Endodermal cell (in vitro differentiated cells): ENCODE measurements around the gene PPM1L. TPM values are rescaled to one million over a fixed set of nuclear protein-coding genes. Genes with fewer than 3 reads are reported as not detected.

ENCODE experiments used
- DNase-seq: peaks from one replicate; pipeline ENCODE4 v3.0.0-alpha.2; 2017
- H3K27ac ChIP-seq: 2 replicates; pipeline ENCODE4 v1.5.1; 2013; ENCODE audit warnings: mild to moderate bottlenecking, low read depth, low read length, moderate library complexity
- H3K27me3 ChIP-seq: 2 replicates; pipeline ENCODE4 v1.6.1; 2013; ENCODE audit warnings: mild to moderate bottlenecking, low read length, moderate library complexity; ENCODE audit not compliant: insufficient read depth, control insufficient read depth, poor library complexity, severe bottlenecking
- H3K36me3 ChIP-seq: 2 replicates; pipeline ENCODE4 v1.7.0; 2013; ENCODE audit warnings: mild to moderate bottlenecking, low read length, moderate library complexity; ENCODE audit not compliant: control insufficient read depth, insufficient read depth
- H3K4me1 ChIP-seq: one replicate; pipeline ENCODE4 v1.7.0; 2013; ENCODE audit warnings: low read length; ENCODE audit not compliant: control insufficient read depth, insufficient read depth
- H3K4me3 ChIP-seq: 2 replicates; pipeline ENCODE4 v1.5.1; 2013; ENCODE audit warnings: mild to moderate bottlenecking, low read length, moderate library complexity
- H3K9ac ChIP-seq: 2 replicates; pipeline ENCODE4 v1.6.1; 2013; ENCODE audit warnings: mild to moderate bottlenecking, low read length, moderate library complexity; ENCODE audit not compliant: poor library complexity, severe bottlenecking; ENCODE audit errors: extremely low read depth
- H3K9me3 ChIP-seq: 2 replicates; pipeline ENCODE4 v1.6.1; 2013; ENCODE audit warnings: mild to moderate bottlenecking, low read length, moderate library complexity; ENCODE audit not compliant: control insufficient read depth
- H3K27ac Mint-ChIP-seq: 2 replicates; pipeline ENCODE4 v1.8.0; 2020; ENCODE audit warnings: mixed read lengths
- H3K27me3 Mint-ChIP-seq: 2 replicates; pipeline ENCODE4 v1.8.0; 2021; ENCODE audit warnings: mild to moderate bottlenecking, mixed read lengths; ENCODE audit not compliant: insufficient read depth
- H3K36me3 Mint-ChIP-seq: 2 replicates; pipeline ENCODE4 v1.8.0; 2020; ENCODE audit warnings: low read depth, mixed read lengths
- H3K4me1 Mint-ChIP-seq: 2 replicates; pipeline ENCODE4 v1.8.0; 2020; ENCODE audit warnings: mixed read lengths
- H3K4me3 Mint-ChIP-seq: 2 replicates; pipeline ENCODE4 v1.8.0; 2020; ENCODE audit warnings: mild to moderate bottlenecking, moderate library complexity, mixed read lengths
- H3K9me3 Mint-ChIP-seq: 2 replicates; pipeline ENCODE4 v1.8.0; 2020; ENCODE audit warnings: mild to moderate bottlenecking, mixed read lengths
- whole genome bisulfite sequencing, 2 experiments: methylation state at CpG; one replicate each; pipeline versions ENCODE4 v1.1.5 to v1.1.7; 2013; ENCODE audit warnings: missing lambda C conversion rate in 2 of 2, mixed read lengths in 1 of 2; ENCODE audit not compliant: insufficient coverage in 1 of 2, insufficient read length in 1 of 2; 5-methylcytosine and 5-hydroxymethylcytosine counted together
- total RNA-seq, 2 donors: library from RNA; stranded (reverse); fragmentation: NEBNext Ultra II Directional in 1 of 2; extraction: Animal tissue kit (Norgen Biotek cat#: 25700) in 1 of 2; gene quantifications; 2 replicates in 1 of 2; 3 replicates in 1 of 2; pipeline ENCODE4 v1.2.1, GENCODE V29; 2021
- TF ChIP-seq, protein P1 (sequence below): fragments of 200-600 bp; sonication (generic); conservative IDR thresholded peaks from 2 replicates; pipeline ENCODE4 v1.5.0; 2021; ENCODE audit warnings: antibody characterized with exemption, mild to moderate bottlenecking

Gene PPM1L
- total RNA-seq, 2 donors from 2014 or later = 1.6 to 3.3 TPM

DNA sequence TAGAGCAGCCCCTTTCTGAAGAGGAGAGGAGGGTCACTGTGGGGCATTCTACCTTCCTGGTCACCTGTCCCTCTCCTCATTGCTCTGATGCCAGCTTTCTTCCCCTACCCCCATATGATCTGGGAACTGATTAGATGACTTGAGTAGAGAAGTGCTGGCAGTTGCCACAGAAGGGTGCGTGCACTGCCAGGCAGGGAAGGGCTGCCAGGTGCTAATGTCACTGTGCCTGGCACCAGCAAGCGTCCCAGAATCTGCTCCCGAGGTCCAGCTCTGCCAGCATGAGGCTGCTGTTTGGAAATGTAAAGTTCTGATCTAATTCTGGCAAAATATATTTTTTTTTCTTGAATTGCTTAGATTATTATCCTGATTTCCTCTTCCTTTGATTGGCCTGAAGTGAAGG lies 52.8 kb downstream of the PPM1L start:
- H3K27ac ChIP-seq = no peak overlapping the region
- no peaks in the 10 kb centered on the region for H3K27me3 Mint-ChIP-seq
- H3K9me3 Mint-ChIP-seq = no peaks in the 10 kb centered on the region
- no peaks in the 10 kb centered on the region for H3K36me3 Mint-ChIP-seq
- TF ChIP-seq, protein P1, sequence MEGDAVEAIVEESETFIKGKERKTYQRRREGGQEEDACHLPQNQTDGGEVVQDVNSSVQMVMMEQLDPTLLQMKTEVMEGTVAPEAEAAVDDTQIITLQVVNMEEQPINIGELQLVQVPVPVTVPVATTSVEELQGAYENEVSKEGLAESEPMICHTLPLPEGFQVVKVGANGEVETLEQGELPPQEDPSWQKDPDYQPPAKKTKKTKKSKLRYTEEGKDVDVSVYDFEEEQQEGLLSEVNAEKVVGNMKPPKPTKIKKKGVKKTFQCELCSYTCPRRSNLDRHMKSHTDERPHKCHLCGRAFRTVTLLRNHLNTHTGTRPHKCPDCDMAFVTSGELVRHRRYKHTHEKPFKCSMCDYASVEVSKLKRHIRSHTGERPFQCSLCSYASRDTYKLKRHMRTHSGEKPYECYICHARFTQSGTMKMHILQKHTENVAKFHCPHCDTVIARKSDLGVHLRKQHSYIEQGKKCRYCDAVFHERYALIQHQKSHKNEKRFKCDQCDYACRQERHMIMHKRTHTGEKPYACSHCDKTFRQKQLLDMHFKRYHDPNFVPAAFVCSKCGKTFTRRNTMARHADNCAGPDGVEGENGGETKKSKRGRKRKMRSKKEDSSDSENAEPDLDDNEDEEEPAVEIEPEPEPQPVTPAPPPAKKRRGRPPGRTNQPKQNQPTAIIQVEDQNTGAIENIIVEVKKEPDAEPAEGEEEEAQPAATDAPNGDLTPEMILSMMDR = no peak
- no peaks in the 10 kb centered on the region for H3K36me3 ChIP-seq
- peaks cover 7% of the 10 kb centered on the region for H3K4me1 Mint-ChIP-seq
- peaks cover 5% of the 10 kb centered on the region for H3K4me1 ChIP-seq
- H3K9me3 ChIP-seq = no peaks in the 10 kb centered on the region
- no peak overlapping the region for H3K4me3 Mint-ChIP-seq
- H3K4me3 ChIP-seq = no peak overlapping the region
- 94% methylated on average over 3 of the region's 3 CpGs; no CpG with 5 or more reads in 1 of the 2 experiments for WGBS, 2 experiments
- peaks cover 8% of the 10 kb centered on the region for H3K27me3 ChIP-seq
- no peak overlapping the region for H3K27ac Mint-ChIP-seq
- no peak for DNase-seq
- H3K9ac ChIP-seq = no peak overlapping the region

DNA sequence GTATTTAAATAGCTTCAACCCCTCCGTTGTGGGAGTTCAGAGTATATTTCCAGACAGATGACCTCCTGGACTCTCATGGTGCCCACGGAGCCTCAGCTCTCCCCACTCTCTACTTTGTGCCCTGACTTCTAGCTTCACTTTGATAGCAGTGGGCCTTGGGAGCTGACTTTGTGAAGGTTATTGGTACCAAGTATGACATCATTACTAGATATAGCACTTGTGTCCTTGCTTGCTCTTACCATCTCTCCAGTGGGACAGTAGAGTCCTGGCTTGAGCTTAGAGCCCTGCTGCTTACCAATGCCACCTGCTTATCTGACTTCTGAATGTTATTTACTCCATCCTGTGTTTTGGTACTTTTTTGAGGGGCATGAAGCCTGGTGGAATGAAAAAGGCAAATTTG lies 53.4 kb downstream of the PPM1L start:
- Histone ChIP-seq H3K9me3 (no peaks in the 10 kb centered on the region), H3K27me3 (peaks cover 8% of the 10 kb centered on the region), H3K9ac (no peak overlapping the region), H3K36me3 (no peaks in the 10 kb centered on the region), H3K27ac (no peak overlapping the region), H3K4me1 (peaks cover 5% of the 10 kb centered on the region), H3K4me3 (no peak overlapping the region)
- Mint-ChIP-seq H3K4me3 (no peak overlapping the region), H3K27ac (no peak overlapping the region), H3K9me3 (no peaks in the 10 kb centered on the region), H3K4me1 (peaks cover 7% of the 10 kb centered on the region), H3K27me3 (no peaks in the 10 kb centered on the region), H3K36me3 (no peaks in the 10 kb centered on the region)
- no peak for DNase-seq
- TF ChIP-seq, protein P1 = no peak
- WGBS, 2 experiments = 80 to 94% methylated on average over 1 to 2 of the region's 2 CpGs

DNA sequence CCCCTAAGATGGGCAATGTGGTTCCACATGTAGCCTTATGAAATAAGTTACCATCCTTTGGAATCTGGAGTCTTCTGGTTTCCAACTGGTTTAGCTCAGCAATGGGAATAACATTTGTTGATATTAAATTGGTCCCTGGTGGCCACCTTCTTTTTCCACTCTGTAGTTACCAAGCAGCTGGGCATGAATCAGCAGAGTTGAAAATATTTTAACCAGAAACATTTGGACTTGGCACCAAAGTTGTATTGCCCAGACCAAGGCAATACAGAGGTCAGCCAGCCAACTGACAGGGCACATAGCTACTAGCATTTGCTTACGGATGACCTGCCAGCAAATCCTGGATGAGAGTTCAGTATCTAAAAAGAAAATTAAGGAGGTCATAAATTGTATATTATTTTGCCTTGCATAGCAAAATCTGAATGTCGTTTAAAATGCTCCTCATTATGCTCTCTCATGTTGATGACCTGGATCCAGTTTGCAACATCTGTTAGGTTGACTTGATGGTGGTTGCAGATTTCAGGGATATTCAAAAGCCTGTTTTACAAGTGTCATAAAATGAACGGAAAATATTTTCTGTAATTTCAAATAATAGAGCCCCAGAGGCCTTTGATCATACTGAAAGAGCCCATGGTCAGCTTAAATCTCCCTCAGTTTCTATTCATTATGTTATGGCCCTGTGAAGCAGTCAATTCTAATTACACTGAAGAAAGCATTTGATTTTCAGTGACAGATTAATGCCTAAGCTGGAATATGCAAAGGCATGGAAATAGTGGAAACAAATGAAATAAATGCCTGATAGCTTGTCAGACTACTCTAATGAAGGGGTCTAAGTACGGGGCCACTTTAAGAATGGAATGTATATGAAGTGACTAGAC lies 54.6 kb downstream of the PPM1L start:
- TF ChIP-seq, protein P1 = no peak
- H3K27me3 Mint-ChIP-seq = no peaks in the 10 kb centered on the region
- Histone ChIP-seq H3K36me3 (no peaks in the 10 kb centered on the region), H3K9me3 (no peaks in the 10 kb centered on the region), H3K27ac (no peak overlapping the region), H3K9ac (no peak overlapping the region), H3K4me3 (no peak overlapping the region), H3K27me3 (peaks cover 8% of the 10 kb centered on the region), H3K4me1 (peaks cover 5% of the 10 kb centered on the region)
- no peaks in the 10 kb centered on the region for H3K9me3 Mint-ChIP-seq
- WGBS, 2 experiments = 89 to 94% methylated on average over 3 to 4 of the region's 4 CpGs
- DNase-seq = no peak
- H3K4me1 Mint-ChIP-seq = peaks cover 7% of the 10 kb centered on the region
- H3K27ac Mint-ChIP-seq = no peak overlapping the region
- no peaks in the 10 kb centered on the region for H3K36me3 Mint-ChIP-seq
- H3K4me3 Mint-ChIP-seq = no peak overlapping the region
